ENCODE data around the gene MAFG. TPM values are rescaled to one million over a fixed set of nuclear protein-coding genes. Genes with fewer than 3 reads are reported as not detected.

The MAFG gene
- total RNA-seq, 1 donor from 2014 or later, result 35.8 TPM

- peaks cover 26% of the 10 kb centered on the region for H3K27me3 ChIP-seq (ENCODE audit: insufficient read depth, low read length)
- no peak overlapping the region for H3K9ac ChIP-seq (ENCODE audit: low read length)
- no peak for TF ChIP-seq EZH2 (IDR thresholded peaks at IDR 0.05; ENCODE audit: insufficient read depth, low read length)
- Mint-ChIP-seq H3K27ac (ENCODE audit: unreplicated experiment) (no peak overlapping the region), H3K36me3 (ENCODE audit: low read depth, unreplicated experiment) (no peaks in the 10 kb centered on the region), H3K4me3 (ENCODE audit: unreplicated experiment) (no peak overlapping the region), H3K4me1 (ENCODE audit: low read depth, unreplicated experiment) (peaks cover 3% of the 10 kb centered on the region), H3K27me3 (ENCODE audit: low read depth, unreplicated experiment) (peaks cover 30% of the 10 kb centered on the region), H3K9me3 (ENCODE audit: unreplicated experiment) (peaks cover 2% of the 10 kb centered on the region)
- DNase-seq (ENCODE audit: low read depth) (no peak), FAIRE-seq (no peak)
- H3K27ac ChIP-seq (ENCODE audit: low read depth, low read length), result no peak overlapping the region
- H2AFZ ChIP-seq (ENCODE audit: low read depth, low read length), result no peak overlapping the region
- no peak overlapping the region for H3K4me3 ChIP-seq (ENCODE audit: insufficient read depth, low read depth, low read length)
- no peak overlapping the region for H3K4me2 ChIP-seq (ENCODE audit: low read length)
- no peaks in the 10 kb centered on the region for H3K4me1 ChIP-seq (ENCODE audit: insufficient read depth, low read length)
- peaks cover 7% of the 10 kb centered on the region for H4K20me1 ChIP-seq (ENCODE audit: insufficient read depth, low read length)
- H3K36me3 ChIP-seq (ENCODE audit: insufficient read depth, low read length), result no peaks in the 10 kb centered on the region
- no peaks in the 10 kb centered on the region for H3K9me3 ChIP-seq (ENCODE audit: insufficient read depth, low read depth, low read length)
- no peaks in the 10 kb centered on the region for H3K79me2 ChIP-seq (ENCODE audit: insufficient read depth, low read length)
These were observed 30.3 kb upstream of the MAFG start for GRCh38 chr17:81957691-81958432.

GRCh38 chr17:81956607-81957589 is 29.4 kb upstream of the MAFG start:
- Histone ChIP-seq H3K27ac (ENCODE audit: low read depth, low read length) (no peak overlapping the region), H3K27me3 (ENCODE audit: insufficient read depth, low read length) (peaks cover 17% of the 10 kb centered on the region)

More at GRCh38 chr17:81956607-81957589, 29.4 kb upstream of the MAFG start:
- no peak overlapping the region for H3K27ac Mint-ChIP-seq (ENCODE audit: unreplicated experiment)
- Histone ChIP-seq H3K4me2 (ENCODE audit: low read length) (no peak overlapping the region), H3K4me3 (ENCODE audit: insufficient read depth, low read depth, low read length) (no peak overlapping the region), H3K4me1 (ENCODE audit: insufficient read depth, low read length) (no peaks in the 10 kb centered on the region), H4K20me1 (ENCODE audit: insufficient read depth, low read length) (peaks cover 7% of the 10 kb centered on the region), H3K9me3 (ENCODE audit: insufficient read depth, low read depth, low read length) (no peaks in the 10 kb centered on the region), H3K36me3 (ENCODE audit: insufficient read depth, low read length) (no peaks in the 10 kb centered on the region), H3K79me2 (ENCODE audit: insufficient read depth, low read length) (no peaks in the 10 kb centered on the region), H3K9ac (ENCODE audit: low read length) (no peak overlapping the region), H2AFZ (ENCODE audit: low read depth, low read length) (no peak overlapping the region)
- peaks cover 26% of the 10 kb centered on the region for H3K27me3 Mint-ChIP-seq (ENCODE audit: low read depth, unreplicated experiment)
- peaks cover 2% of the 10 kb centered on the region for H3K9me3 Mint-ChIP-seq (ENCODE audit: unreplicated experiment)
- FAIRE-seq (no peak), DNase-seq (ENCODE audit: low read depth) (no peak)
- H3K36me3 Mint-ChIP-seq (ENCODE audit: low read depth, unreplicated experiment), result no peaks in the 10 kb centered on the region
- TF ChIP-seq CTCF (IDR thresholded peaks at IDR 0.05; ENCODE audit: insufficient read depth, low read depth, low read length), result no peak
- TF ChIP-seq EZH2 (IDR thresholded peaks at IDR 0.05; ENCODE audit: insufficient read depth, low read length), result no peak
- H3K4me3 Mint-ChIP-seq (ENCODE audit: unreplicated experiment), result no peak overlapping the region
- peaks cover 3% of the 10 kb centered on the region for H3K4me1 Mint-ChIP-seq (ENCODE audit: low read depth, unreplicated experiment)

Data from astrocyte (in vitro differentiated cells and primary cell).